GM18508 (cell line): Measurements from ENCODE around the gene CYP4Z1.
"Not testable (repeated sequence)": the region's sequence is repeated elsewhere in the genome, so short reads cannot be mapped to it uniquely, and the experiment has no call there.

Source experiments
- ATAC-seq: cut with Tn5 transposase; IDR thresholded peaks from one replicate; pipeline ENCODE4 v1.9.1; 2021; ENCODE audit warnings: moderate number of reproducible peaks; ENCODE audit not compliant: insufficient read depth, unreplicated experiment

CYP4Z1 gene, protein sequence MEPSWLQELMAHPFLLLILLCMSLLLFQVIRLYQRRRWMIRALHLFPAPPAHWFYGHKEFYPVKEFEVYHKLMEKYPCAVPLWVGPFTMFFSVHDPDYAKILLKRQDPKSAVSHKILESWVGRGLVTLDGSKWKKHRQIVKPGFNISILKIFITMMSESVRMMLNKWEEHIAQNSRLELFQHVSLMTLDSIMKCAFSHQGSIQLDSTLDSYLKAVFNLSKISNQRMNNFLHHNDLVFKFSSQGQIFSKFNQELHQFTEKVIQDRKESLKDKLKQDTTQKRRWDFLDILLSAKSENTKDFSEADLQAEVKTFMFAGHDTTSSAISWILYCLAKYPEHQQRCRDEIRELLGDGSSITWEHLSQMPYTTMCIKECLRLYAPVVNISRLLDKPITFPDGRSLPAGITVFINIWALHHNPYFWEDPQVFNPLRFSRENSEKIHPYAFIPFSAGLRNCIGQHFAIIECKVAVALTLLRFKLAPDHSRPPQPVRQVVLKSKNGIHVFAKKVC

DNA sequence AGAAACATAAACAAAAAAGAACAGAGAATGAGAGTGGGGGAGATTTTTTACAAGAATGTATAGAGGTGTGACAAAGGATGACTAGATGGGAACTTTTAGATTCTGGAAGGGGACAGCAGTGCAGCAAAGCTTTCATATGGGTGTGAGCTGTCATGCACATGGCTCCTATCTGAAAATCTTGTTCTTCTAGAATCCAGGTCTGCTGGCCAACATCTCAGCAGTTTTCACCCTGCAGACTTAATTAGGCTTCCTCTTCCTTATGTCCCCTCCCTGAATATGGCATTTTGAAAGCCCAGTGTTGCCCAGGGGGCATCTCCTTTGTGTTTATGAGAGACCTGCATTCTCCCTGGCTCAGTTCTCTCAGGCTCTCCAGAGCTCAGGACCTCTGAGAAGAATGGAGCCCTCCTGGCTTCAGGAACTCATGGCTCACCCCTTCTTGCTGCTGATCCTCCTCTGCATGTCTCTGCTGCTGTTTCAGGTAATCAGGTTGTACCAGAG lies at the start of gene CYP4Z1:
Gene CYP4Z1, plus strand, starts transcription at position 135 of the 498 bp plus-strand sequence. Its CDS starts 260 bp downstream, at position 395.
- no peak for ATAC-seq

DNA sequence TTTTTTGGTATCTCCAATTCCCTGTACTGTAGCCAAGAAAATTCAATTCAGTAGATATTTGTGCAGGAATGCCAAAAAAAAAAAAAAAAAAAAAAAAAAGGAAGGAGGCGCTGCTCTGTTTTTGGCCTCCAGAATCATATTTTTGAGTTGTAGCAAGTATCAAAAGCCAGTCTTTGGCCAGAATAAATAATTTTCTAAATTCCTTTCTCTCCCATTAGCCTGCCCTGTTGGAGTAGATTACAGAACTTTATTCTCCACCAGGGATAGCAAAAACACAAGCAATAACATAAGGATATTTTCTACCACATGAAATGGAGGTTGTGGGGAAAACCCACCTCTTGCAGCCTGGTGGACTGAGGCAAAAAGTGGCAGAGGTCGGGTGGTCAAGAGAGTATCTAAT lies 46.0 kb upstream of the CYP4Z1 start:
- ATAC-seq: no peak

DNA sequence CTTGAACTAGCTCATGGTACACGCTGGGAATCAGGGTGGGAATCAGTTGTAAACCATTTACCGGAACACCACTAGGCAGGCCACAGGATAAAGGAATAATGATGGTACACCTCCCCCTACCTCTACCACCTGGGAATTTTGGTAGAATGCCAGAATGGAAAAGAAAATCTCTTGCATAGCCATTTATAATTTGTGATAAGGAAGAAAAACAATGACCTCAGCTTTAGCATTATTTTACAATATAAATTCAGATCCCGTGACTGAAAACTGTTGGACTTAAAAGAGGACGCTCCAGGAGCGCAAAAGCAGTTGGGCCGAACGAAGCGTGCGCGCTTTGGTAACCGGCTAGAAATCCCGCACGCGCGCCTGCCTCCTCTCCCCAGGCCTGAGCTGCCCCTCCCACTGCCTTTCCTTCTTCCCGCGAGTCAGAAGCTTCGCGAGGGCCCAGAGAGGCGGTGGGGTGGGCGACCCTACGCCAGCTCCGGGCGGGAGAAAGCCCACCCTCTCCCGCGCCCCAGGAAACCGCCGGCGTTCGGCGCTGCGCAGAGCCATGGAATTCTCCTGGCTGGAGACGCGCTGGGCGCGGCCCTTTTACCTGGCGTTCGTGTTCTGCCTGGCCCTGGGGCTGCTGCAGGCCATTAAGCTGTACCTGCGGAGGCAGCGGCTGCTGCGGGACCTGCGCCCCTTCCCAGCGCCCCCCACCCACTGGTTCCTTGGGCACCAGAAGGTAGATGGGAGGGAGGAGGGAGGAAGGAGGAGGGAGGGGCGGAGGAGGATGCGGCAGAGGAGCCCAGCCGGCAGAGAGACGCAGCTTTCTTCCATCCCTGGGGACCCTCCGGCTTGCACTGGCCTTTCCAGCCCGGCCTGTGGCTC lies 43.5 kb upstream of the CYP4Z1 start, which contains the start of gene CYP4X1:
Gene CYP4X1, plus strand, starts transcription at position 402 of the 873 bp plus-strand sequence. Its CDS starts 149 bp downstream, at position 551.
- no peak for ATAC-seq

DNA sequence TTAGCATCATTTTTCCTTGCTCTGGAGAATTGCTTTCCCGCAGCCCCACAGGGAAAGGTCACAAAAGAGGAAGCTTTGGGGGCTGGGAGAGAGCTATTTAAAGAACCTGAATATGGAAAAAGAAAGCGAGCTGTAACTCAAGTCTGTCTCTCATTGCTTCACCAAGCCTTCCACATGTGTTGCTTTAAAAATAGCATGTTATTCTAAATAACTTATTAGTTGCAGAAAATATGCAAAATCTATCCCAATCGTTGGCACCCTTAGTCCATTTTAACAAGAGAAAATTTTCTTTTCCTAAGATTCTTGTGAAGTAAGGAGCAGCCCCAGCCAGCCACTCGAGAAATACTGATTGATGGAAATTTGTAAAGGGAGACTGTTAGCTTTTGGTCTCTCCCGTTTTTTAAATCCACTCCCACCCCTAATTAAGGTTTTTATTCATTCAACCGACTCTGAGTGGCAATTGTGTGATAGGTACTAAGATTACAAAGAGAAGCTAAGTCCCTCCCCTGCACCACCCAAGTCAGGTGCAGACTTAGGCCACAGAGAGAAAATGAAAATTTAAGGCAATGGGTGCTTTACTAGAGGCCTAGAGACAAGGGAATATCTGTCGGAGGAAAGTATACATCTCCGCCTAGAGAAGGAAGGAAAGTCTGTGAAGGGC lies 42.8 kb upstream of the CYP4Z1 start:
- ATAC-seq: no peak

DNA sequence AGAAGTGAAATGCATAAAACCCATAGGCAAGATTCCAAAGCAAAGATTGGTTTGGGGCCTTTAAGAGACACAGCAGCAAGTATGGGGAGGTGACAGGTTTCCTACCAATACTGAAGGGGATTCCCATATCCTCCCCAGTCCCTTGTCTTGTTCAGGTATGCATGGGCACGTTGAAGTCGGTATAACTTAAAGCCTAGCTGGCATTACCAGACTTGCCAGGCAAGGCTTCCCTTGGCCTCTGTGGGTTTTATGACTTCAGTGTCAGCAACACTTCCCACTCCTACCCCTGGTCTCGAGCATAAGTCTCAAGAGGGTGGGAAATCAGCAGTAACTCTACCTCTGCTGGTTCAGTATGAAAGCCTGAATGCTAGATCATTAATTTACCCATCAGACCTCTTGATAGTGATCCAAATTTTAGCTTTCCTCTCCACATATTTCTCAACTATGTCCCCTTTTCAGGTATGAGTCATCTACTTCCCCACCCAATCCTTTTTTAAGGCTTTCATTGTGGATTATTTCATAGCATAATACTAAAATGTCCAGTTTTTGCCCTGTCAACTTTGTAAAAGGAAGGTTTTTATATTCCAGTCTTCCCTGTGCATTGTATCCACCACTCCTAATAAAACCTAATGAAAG lies 36.7 kb upstream of the CYP4Z1 start:
- ATAC-seq: no peak

DNA sequence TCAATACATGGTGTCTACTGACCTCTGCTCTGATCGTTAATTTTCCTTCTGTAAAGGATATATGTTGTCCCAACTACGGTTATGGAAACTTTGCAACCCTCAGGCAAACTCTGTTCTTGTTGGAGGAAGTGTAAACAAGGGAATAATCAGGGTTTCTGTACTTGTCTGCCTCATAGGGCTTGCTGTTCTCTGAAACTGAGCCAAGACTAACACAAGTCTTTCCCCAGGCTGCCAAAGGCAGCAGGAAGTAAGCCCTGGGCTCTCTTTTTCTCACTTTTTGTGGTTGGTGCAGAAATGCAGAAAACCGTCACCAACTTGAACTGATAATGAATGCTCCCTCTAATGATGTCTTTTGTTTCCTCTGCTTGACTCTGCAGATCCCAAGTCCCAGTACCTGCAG lies 36.0 kb upstream of the CYP4Z1 start:
- ATAC-seq: no peak

DNA sequence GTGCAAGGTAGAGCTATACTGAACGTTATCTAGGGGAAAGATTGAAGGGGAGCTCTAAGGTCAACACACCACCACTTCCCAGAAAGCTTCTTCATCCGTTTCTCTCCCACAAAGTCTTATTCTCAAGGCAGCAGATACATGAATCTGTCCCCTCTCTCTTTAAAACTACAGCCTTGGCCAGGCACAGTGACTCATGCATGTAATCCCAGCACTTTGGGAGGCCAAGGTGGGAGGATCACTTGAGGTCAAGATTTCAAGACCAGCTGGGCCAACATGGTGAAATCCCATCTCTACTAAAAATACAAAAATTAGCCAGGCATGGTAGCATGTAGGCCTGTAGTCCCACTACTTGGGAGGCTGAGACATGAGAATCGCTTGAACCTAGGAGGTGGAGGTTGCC lies 35.4 kb upstream of the CYP4Z1 start:
- ATAC-seq: no peak

DNA sequence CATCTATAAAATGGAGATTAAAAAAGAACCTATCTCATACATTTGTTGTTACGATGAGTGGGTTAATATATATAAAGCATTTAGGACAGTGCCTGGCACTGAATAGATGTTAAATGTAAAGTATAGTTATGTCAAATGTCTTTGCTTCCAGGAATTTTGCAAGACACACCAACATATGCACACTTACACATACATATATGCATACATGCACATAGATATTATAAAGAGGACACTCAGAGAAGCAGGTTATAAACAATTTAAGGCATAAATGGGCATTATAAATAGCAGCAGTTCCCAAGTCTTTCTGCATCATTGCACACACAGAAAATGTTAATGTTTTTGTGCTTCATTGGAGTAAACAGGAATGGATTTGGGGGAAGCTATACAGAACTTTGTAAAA lies 30.3 kb upstream of the CYP4Z1 start:
- ATAC-seq: no peak

DNA sequence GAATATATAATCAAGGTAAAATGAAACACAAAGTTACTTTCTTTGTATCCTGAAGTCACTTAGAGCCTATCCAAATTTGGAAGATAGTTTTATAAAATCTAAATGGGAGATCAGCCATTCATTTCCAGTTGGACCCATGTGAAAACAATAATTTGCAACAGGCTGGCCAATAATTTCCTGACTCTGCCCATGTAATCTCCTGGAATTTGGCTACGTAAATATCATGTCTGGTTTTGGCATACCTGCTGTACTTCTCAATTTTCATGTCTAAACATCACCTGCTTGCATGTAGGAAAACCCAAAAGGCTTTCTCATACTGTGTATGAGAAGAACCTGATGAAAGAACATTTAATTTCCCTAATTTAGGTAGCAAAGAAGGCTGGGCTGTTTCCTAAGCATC lies 7.7 kb upstream of the CYP4Z1 start:
- no peak for ATAC-seq

DNA sequence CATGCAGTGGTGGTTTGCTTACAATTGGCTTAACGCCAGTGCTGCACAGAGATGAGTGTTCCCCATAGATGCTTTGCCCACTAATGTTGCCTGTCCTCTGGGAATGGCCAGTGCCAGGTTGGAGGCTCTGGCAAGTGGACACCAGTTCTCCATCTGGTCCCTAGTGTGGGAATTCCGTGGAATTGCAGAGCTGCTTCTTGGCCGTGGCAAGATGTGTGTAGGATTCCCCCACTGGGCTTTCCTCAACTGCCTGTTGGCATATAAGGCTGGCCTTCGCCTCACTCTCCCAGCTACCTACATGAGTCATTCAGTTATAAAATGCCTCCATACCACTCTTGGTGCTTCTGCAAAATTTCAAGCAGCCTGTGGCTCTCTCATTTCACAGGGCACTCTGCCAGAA lies 2.0 kb downstream of the CYP4Z1 start:
- not testable (repeated sequence) for ATAC-seq

DNA sequence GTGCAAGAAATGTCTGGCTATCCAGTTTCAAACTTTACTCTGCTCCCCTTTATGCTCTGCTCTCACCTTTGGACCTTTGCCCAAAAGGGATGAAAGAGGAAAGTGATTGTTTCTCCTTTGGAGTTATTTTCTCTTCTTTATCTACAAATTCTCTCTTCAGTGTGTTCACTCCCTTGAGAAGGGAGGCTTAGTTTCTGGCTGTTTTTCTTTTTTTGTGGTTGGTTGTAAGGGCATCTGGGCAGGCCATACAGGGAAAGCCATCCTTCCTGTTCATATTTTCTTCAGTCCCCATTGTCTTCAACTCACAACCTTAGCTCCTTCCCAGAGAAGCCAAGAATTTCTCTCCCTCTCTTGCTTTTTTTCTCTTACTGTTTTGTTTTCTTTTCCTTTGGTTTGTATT lies 2.5 kb downstream of the CYP4Z1 start:
- ATAC-seq: not testable (repeated sequence)

DNA sequence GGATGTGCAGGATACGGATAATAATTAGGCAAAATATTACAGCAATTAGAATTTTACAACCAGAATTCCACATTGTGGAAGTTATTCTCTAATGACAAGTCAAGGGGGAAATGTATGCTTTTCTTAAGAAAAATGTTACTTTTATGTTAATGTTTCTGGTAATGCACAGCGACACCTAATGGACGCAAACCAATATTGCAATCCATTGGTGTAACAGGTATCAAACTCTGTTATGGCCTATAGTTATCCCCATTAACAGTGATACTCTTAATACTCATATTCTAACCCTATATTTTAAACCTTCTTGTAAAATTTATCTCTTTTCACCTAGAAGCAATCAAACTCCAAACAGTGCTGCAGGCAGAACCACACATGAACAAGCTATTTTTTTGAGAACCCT lies 22.3 kb downstream of the CYP4Z1 start:
- ATAC-seq: not testable (repeated sequence)

DNA sequence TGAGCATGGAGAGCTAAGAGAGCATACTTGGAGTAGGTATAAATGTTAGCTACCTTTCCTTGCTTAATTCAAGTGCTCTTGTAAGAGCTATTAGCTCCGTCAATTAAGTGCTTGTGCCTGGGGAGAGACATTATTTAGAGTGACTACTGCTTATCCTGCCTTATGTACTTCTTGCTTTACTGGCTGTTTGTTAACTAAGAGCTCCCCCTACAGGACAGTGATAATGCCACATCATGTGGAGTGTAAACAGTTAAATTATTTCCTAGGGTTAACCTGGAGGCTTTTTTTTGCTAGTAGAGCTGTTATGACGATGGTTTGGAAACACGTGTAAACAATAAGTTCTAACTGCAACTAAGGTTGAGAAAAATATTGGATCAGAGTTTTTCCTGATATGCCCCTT lies 24.4 kb downstream of the CYP4Z1 start:
- not testable (repeated sequence) for ATAC-seq

DNA sequence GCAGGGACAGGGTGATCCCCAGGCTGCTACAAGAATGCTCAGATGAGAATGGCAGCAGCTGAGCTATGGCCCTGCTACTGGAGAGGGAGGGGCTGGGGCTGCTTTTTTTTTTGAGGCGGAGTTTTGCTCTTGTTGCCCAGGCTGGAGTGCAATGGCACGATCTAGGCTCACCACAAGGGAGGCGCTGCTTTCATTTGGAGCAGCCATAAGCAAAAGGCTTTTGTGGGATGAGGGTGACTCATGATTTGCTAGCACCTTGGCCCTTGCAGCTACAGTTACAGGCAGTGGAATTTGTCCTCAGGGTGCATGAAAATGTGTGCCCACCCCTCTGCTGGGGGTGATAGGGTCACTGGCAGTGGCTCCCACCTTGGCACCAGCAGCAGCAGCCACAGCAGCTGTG lies 37.8 kb downstream of the CYP4Z1 start:
- no peak for ATAC-seq

DNA sequence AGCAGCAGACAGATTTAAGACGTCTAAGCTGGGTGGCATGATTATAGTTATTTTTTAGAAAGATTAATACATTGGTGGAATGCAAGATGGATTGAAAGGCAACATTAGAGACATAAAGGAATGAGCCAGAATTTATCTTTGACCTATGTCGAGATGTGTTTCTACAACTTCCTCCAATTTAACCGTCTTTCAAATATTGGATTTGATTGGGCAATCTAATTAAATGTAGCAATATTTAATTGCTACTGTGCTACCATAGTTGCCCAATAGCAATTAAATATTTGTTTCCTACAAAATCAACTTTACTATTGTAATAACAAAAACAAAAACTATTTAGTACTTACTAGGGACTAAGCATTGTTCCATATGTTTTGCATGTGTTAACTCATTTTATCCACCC lies 39.8 kb downstream of the CYP4Z1 start:
- no peak for ATAC-seq

DNA sequence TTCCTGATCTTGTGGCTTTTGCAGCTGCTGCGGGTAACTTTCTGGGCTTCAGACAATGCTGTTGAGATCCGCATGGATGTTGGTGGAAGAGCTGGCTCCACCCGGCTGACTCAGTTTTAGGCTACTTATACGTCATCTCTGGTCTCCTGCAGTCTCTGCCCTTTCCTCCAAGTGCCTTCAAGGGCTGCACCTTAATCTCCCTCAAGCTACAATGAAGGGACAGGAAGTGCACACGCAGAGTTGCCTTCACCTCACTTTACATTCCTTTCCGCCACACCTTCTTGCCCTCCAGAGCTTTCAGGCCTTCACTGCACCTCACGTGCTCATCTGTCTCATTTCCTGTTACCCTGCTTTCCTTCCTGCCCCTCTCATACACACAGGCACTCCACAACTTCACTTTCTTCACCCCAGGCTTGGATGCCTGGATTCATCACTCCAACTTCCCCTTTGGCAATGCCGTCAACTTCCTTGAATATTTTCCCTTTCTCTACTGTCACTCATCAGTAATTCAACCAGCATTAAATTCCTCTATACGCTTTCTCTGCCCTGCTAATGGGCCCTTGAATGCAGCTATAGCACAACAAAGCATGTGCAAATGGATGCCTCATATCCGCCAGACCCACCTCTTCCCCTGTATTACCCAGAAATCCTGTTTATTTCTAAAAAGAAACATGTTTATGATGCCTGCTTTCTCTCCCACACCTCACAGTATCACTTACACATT lies 41.0 kb downstream of the CYP4Z1 start:
- not testable (repeated sequence) for ATAC-seq

DNA sequence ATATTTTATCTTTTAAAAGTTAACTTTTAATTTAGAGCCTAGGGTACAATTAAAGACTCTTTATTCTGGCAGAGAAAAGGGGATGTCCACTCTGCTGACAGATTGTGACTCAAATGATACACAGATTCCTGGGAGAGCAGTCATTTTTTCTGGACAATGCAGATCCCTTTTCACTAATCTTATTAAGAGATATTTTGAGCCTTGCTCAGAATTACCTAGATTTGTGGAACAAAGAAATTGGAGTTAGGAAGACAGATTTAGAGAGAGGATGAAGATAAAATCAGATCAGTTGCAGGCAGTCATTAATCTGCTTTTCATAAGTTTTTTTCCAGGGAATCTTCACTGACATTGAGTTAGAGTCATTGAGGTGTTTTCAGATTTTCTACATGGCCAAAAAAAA lies 42.5 kb downstream of the CYP4Z1 start:
- ATAC-seq: not testable (repeated sequence)

DNA sequence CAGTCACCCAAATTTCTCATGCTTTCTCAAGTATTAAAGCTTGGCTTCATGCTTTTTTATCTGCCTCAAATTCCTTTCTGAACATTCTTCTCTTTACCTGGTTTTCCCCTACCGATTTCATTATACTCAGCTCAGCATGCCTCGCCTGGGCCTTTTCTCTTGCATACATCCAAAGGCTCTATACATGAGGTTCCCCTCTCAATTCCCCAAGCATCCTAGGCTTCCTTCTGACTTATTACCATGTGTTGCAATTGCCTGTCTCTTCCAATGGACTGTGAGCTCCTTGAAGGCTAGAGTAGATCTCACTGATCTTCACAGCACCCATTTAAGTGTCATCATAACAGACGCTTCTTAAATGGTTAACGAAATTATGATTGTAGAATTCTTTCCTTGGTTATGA lies 46.1 kb downstream of the CYP4Z1 start:
- ATAC-seq: no peak

DNA sequence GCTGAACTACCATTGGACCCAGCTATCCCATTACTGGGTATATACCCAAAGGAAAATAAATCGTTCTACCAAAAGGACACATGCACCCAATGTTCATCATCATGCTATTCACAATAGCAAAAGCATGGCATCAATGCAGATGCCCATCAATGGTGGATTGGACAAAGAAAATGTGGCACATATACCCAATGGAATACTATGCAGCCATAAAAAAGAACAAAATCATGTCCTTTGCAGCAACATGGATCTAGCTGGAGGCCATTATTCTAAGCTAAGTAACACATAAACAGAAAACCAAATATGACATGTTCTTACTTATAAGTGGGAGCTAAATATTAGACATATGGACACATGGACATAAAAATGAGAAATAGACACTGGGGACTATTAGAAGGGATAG lies 54.0 kb downstream of the CYP4Z1 start:
- not testable (repeated sequence) for ATAC-seq
